HepG2 (cell line): ENCODE results near the gene TAS2R4. TPM values are rescaled to one million over a fixed set of nuclear protein-coding genes. Genes with fewer than 3 reads are reported as not detected.

ENCODE experiments used
- ARNTL ChIP-seq: sonication (generic); formaldehyde crosslinking; IDR thresholded peaks from 2 replicates; pipeline ENCODE4 v1.4.0; 2020; ENCODE audit warnings: mild to moderate bottlenecking, missing genetic modification reagents
- BRCA1 ChIP-seq: sonication (generic); formaldehyde crosslinking; IDR thresholded peaks from 2 replicates; pipeline ENCODE4 v1.4.0; 2020; ENCODE audit warnings: missing genetic modification reagents
- CREBL2 ChIP-seq: sonication (generic); formaldehyde crosslinking; IDR thresholded peaks from 2 replicates; pipeline ENCODE4 v1.8.1; 2023; ENCODE audit warnings: missing genetic modification reagents, mild to moderate bottlenecking, borderline replicate concordance
- ESRRA ChIP-seq: sonication (generic); formaldehyde crosslinking; IDR thresholded peaks from 2 replicates; pipeline ENCODE4 v1.5.1; 2020; ENCODE audit warnings: mild to moderate bottlenecking, low read depth, missing genetic modification reagents
- FOXM1 ChIP-seq: sonication (generic); formaldehyde crosslinking; IDR thresholded peaks from 2 replicates; pipeline ENCODE4 v1.5.0; 2020; ENCODE audit warnings: missing genetic modification reagents
- IKZF4 ChIP-seq: sonication (generic); formaldehyde crosslinking; IDR thresholded peaks from 2 replicates; pipeline ENCODE4 v1.5.1; 2020; ENCODE audit warnings: borderline replicate concordance, mild to moderate bottlenecking, low read depth, missing genetic modification reagents; ENCODE audit errors: not compliant biosample characterization
- KAT2B ChIP-seq: fragments of 150-350 bp; IDR thresholded peaks from 2 replicates; pipeline ENCODE4 v1.6.1; 2014; ENCODE audit warnings: low read depth, low read length, borderline replicate concordance
- MATR3 ChIP-seq: sonication (generic); formaldehyde crosslinking; IDR thresholded peaks from 2 replicates; pipeline ENCODE4 v1.4.0; 2020; ENCODE audit warnings: missing genetic modification reagents
- MLLT10 ChIP-seq: sonication (generic); formaldehyde crosslinking; IDR thresholded peaks from 2 replicates; pipeline ENCODE4 v1.4.0; 2020; ENCODE audit warnings: missing genetic modification reagents
- NAIF1 ChIP-seq: sonication (generic); formaldehyde crosslinking; IDR thresholded peaks from 2 replicates; pipeline ENCODE4 v1.5.0; 2020; ENCODE audit warnings: mild to moderate bottlenecking, missing genetic modification reagents, borderline replicate concordance
- PAF1 ChIP-seq: IDR thresholded peaks from 2 replicates; pipeline ENCODE4 v1.6.1; 2016; ENCODE audit warnings: missing genetic modification reagents, missing compliant biosample characterization
- PAXIP1 ChIP-seq: sonication (generic); formaldehyde crosslinking; conservative IDR thresholded peaks from 2 replicates; pipeline ENCODE4 v1.4.0; 2020; ENCODE audit warnings: mild to moderate bottlenecking, missing genetic modification reagents, moderate library complexity
- RAD51 ChIP-seq: fragments of 450-650 bp; IDR thresholded peaks from 2 replicates; pipeline ENCODE4 v1.6.1; 2016; ENCODE audit warnings: borderline replicate concordance
- SALL2 ChIP-seq: sonication (generic); formaldehyde crosslinking; IDR thresholded peaks from 2 replicates; pipeline ENCODE4 v1.8.1; 2023; ENCODE audit warnings: mild to moderate bottlenecking, missing genetic modification reagents, inconsistent platforms
- SNAPC5 ChIP-seq: sonication (generic); formaldehyde crosslinking; IDR thresholded peaks from 2 replicates; pipeline ENCODE4 v1.8.1; 2023; ENCODE audit warnings: mild to moderate bottlenecking, missing genetic modification reagents, borderline replicate concordance
- TEAD3 ChIP-seq: optimal IDR thresholded peaks from 2 replicates; pipeline ENCODE3; 2016; ENCODE audit warnings: borderline replicate concordance
- ZBTB43 ChIP-seq: sonication (generic); formaldehyde crosslinking; conservative IDR thresholded peaks from 2 replicates; pipeline ENCODE4 v1.4.0; 2020; ENCODE audit warnings: missing genetic modification reagents
- ZNF280D ChIP-seq: sonication (generic); formaldehyde crosslinking; IDR thresholded peaks from 2 replicates; pipeline ENCODE4 v1.5.1; 2020; ENCODE audit warnings: mild to moderate bottlenecking, missing genetic modification reagents
- ZNF350 ChIP-seq: sonication (generic); formaldehyde crosslinking; IDR thresholded peaks from 2 replicates; pipeline ENCODE4 v1.4.0; 2020; ENCODE audit warnings: mild to moderate bottlenecking, low read depth, missing genetic modification reagents, borderline replicate concordance
- polyA plus RNA-seq, 8 experiments: library from polyadenylated mRNA; depleted of rRNA in 3 of 8; stranded (reverse) in 7 of 8; unstranded in 1 of 8; fragments of >200 nt; fragmentation: Illumina TruSeq in 4 of 8; extraction: Trizol in 4 of 8; gene quantifications; 2 replicates each; pipeline versions ENCODE4 v1.2.1 to v1.2.3, GENCODE V29; 2011 to 2016; ENCODE audit warnings: low read depth in 4 of 8, missing spikeins in 1 of 8, mixed read lengths in 1 of 8; ENCODE audit not compliant: insufficient read depth in 1 of 8
- total RNA-seq, 5 experiments: library from RNA; depleted of rRNA; stranded (reverse); fragments of >200 nt; fragmentation: Illumina TruSeq; extraction: Trizol; gene quantifications; 2 replicates each; pipeline ENCODE4 v1.2.3, GENCODE V29; 2016; ENCODE audit warnings: low read depth in 1 of 5

The TAS2R4 gene
- total and polyA plus RNA-seq, 2 of the 13 experiments (the other 11 are each of a cell fraction or from before 2014, with no cell fraction given): 0.71 to 0.80 TPM

GRCh38 chr7:141737836-141738591 lies 38.5 kb upstream of the TAS2R4 start, which contains the start of gene SSBP1 (continued):
- TF ChIP-seq ZNF280D (CRISPR knock-in tag) (peak; percentile 89), MLLT10 (CRISPR knock-in tag) (no peak), SNAPC5 (CRISPR knock-in tag) (no peak), ZBTB43 (0 out of 2 replicates have a peak, but pooled peaks have one; percentile 23), FOXM1 (CRISPR knock-in tag) (no peak), PAXIP1 (CRISPR knock-in tag) (peak; percentile 38; the same call in 1 of the 2 replicates), ZNF350 (peak; percentile 98), ARNTL (CRISPR knock-in tag) (peak; percentile 71; the same call in 1 of the 2 replicates), IKZF4 (CRISPR knock-in tag) (no peak), CREBL2 (CRISPR knock-in tag) (no peak), ESRRA (CRISPR knock-in tag) (peak; percentile 58; the same call in 1 of the 2 replicates), PAF1 (CRISPR knock-in tag) (no peak), NAIF1 (peak; percentile 89), TEAD3 (peak; percentile 69), KAT2B (no peak), SALL2 (CRISPR knock-in tag) (peak; percentile 95), MATR3 (CRISPR knock-in tag) (no peak), BRCA1 (peak; percentile 89; the same call in 1 of the 2 replicates), RAD51 (no peak)
